ENCODE results near the gene WAC. TPM values are rescaled to one million over a fixed set of nuclear protein-coding genes. Genes with fewer than 3 reads are reported as not detected.
"Not testable (repeated sequence)": the region's sequence is repeated elsewhere in the genome, so short reads cannot be mapped to it uniquely, and the experiment has no call there.

The WAC gene
- total and polyA plus RNA-seq, 5 donors from 2014 or later: 80.5 to 205 (median 91.6) TPM

DNA sequence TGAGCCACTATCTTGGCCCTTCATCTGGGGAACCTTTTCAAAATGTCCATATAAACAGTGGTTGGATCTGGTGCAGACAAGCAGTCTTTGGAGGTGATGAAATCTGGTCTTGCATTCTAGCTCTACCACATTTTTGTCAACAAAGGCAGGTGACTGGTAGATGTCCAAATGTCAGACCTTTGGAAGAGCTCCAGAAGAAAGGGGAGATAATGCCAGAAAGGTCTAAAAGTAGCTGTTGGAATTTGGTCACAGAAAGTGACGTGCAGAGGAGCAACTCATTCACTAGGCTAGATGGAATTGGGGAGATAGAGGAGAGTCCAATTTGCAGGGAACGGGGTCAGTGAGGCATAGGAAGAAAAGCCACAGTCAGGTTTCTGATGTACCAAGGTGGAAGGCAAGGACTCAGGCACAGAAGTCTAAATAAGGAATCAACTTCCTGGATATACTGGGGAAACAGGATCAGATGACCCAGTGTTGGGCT is 36.4 kb upstream of the WAC start:
- Mint-ChIP-seq H3K27ac (no peak overlapping the region), H3K9me3 (peaks cover 0 to 5% (median 0%) of the 10 kb centered on the region in 7 donors), H3K4me1 (peaks cover 0 to 7% (median 0%) of the 10 kb centered on the region in 4 donors), H3K27me3 (peaks cover 33% of the 10 kb centered on the region), H3K36me3 (no peaks in the 10 kb centered on the region), H3K4me3 (no peak overlapping the region)
- DNase-seq (no peak), ATAC-seq (ENCODE audit: low read depth in 2 of 2) (no peak)
- H3K27me3 ChIP-seq (ENCODE audit: control insufficient read depth, insufficient read depth, low read length): peaks cover 6% of the 10 kb centered on the region
- H3K4me3 ChIP-seq (ENCODE audit: low read depth, low read length): no peak overlapping the region
- no peaks in the 10 kb centered on the region for H3K4me1 ChIP-seq (ENCODE audit: control insufficient read depth, insufficient read depth, low read length, poor library complexity, severe bottlenecking)
- H3K9me3 ChIP-seq (ENCODE audit: control insufficient read depth in 2 of 2, low read length in 2 of 2): no peaks in the 10 kb centered on the region
- no peak overlapping the region for H3K27ac ChIP-seq (ENCODE audit: insufficient read depth, low read length, poor library complexity, severe bottlenecking)
- no peaks in the 10 kb centered on the region for H3K36me3 ChIP-seq (ENCODE audit: control insufficient read depth, insufficient read depth, low read length)

GRCh38 chr10:28497313-28498126 is 35.4 kb upstream of the WAC start:
- H3K4me3 Mint-ChIP-seq: no peak overlapping the region
- H3K27me3 Mint-ChIP-seq: peaks cover 33% of the 10 kb centered on the region
- ATAC-seq (ENCODE audit: low read depth in 2 of 2): no peak
- Histone ChIP-seq H3K36me3 (ENCODE audit: control insufficient read depth, insufficient read depth, low read length) (no peaks in the 10 kb centered on the region), H3K27me3 (ENCODE audit: control insufficient read depth, insufficient read depth, low read length) (peaks cover 5% of the 10 kb centered on the region), H3K4me3 (ENCODE audit: low read depth, low read length) (no peak overlapping the region), H3K27ac (ENCODE audit: insufficient read depth, low read length, poor library complexity, severe bottlenecking) (no peak overlapping the region), H3K4me1 (ENCODE audit: control insufficient read depth, insufficient read depth, low read length, poor library complexity, severe bottlenecking) (no peaks in the 10 kb centered on the region), H3K9me3 (ENCODE audit: control insufficient read depth in 2 of 2, low read length in 2 of 2) (no peaks in the 10 kb centered on the region)
- no peak for DNase-seq
- H3K27ac Mint-ChIP-seq: no peak overlapping the region
- H3K9me3 Mint-ChIP-seq: peaks cover 0 to 5% (median 0%) of the 10 kb centered on the region in 7 donors
- peaks cover 0 to 7% (median 2%) of the 10 kb centered on the region in 4 donors for H3K4me1 Mint-ChIP-seq
- H3K36me3 Mint-ChIP-seq: no peaks in the 10 kb centered on the region

DNA sequence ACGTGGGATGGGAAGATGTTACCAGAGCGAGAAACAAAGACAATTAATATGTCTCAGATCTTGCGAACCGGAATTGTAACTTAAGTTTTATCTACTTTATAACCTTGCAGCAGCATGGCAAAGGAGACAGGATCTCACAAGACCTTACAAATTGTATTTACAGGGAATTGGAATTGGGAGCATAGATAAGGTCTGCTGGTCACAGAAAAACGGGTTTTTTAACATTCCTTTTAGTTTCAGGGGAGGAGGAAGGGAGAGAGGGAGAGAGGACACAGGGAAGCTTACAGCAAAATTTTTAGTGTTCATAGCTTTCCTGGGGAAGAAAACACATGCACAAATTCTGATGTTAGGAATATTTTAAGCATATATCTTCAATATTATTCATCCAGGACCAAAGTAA is 32.7 kb upstream of the WAC start:
- H3K27me3 Mint-ChIP-seq: peaks cover 22% of the 10 kb centered on the region
- not testable (repeated sequence) for H3K4me1 Mint-ChIP-seq; ATAC-seq (ENCODE audit: low read depth in 2 of 2); H3K4me3 ChIP-seq (ENCODE audit: low read depth, low read length); H3K27ac ChIP-seq (ENCODE audit: insufficient read depth, low read length, poor library complexity, severe bottlenecking); H3K27me3 ChIP-seq (ENCODE audit: control insufficient read depth, insufficient read depth, low read length); H3K36me3 ChIP-seq (ENCODE audit: control insufficient read depth, insufficient read depth, low read length); H3K4me3 Mint-ChIP-seq; H3K4me1 ChIP-seq (ENCODE audit: control insufficient read depth, insufficient read depth, low read length, poor library complexity, severe bottlenecking); H3K27ac Mint-ChIP-seq; H3K9me3 Mint-ChIP-seq; DNase-seq; H3K9me3 ChIP-seq (ENCODE audit: control insufficient read depth in 2 of 2, low read length in 2 of 2); H3K36me3 Mint-ChIP-seq

- Mint-ChIP-seq H3K4me1 (peaks cover 0 to 7% (median 2%) of the 10 kb centered on the region in 4 donors), H3K36me3 (no peaks in the 10 kb centered on the region), H3K27ac (no peak overlapping the region), H3K9me3 (no peaks in the 10 kb centered on the region), H3K4me3 (peak overlapping the region in 1 of 4 donors; percentile 79), H3K27me3 (peaks cover 16% of the 10 kb centered on the region)
- H3K4me3 ChIP-seq (ENCODE audit: low read depth, low read length): no peak overlapping the region
- H3K36me3 ChIP-seq (ENCODE audit: control insufficient read depth, insufficient read depth, low read length): no peaks in the 10 kb centered on the region
- ATAC-seq (ENCODE audit: low read depth in 2 of 2): no peak
- no peaks in the 10 kb centered on the region for H3K9me3 ChIP-seq (ENCODE audit: control insufficient read depth in 2 of 2, low read length in 2 of 2)
- no peaks in the 10 kb centered on the region for H3K4me1 ChIP-seq (ENCODE audit: control insufficient read depth, insufficient read depth, low read length, poor library complexity, severe bottlenecking)
- no peak overlapping the region for H3K27ac ChIP-seq (ENCODE audit: insufficient read depth, low read length, poor library complexity, severe bottlenecking)
- DNase-seq: no peak
- no peaks in the 10 kb centered on the region for H3K27me3 ChIP-seq (ENCODE audit: control insufficient read depth, insufficient read depth, low read length)
These were observed 29.8 kb upstream of the WAC start for GRCh38 chr10:28503114-28503513.

GRCh38 chr10:28505359-28505959 is 27.5 kb upstream of the WAC start:
- no peak overlapping the region for H3K27ac ChIP-seq (ENCODE audit: insufficient read depth, low read length, poor library complexity, severe bottlenecking)
- no peak overlapping the region for H3K4me3 ChIP-seq (ENCODE audit: low read depth, low read length)
- no peaks in the 10 kb centered on the region for H3K9me3 Mint-ChIP-seq
- DNase-seq (no peak), ATAC-seq (ENCODE audit: low read depth in 2 of 2) (no peak)
- no peak overlapping the region for H3K27ac Mint-ChIP-seq
- H3K4me1 ChIP-seq (ENCODE audit: control insufficient read depth, insufficient read depth, low read length, poor library complexity, severe bottlenecking): no peaks in the 10 kb centered on the region
- H3K27me3 ChIP-seq (ENCODE audit: control insufficient read depth, insufficient read depth, low read length): no peaks in the 10 kb centered on the region
- peaks cover 2% of the 10 kb centered on the region for H3K27me3 Mint-ChIP-seq
- no peaks in the 10 kb centered on the region for H3K36me3 ChIP-seq (ENCODE audit: control insufficient read depth, insufficient read depth, low read length)
- no peaks in the 10 kb centered on the region for H3K36me3 Mint-ChIP-seq
- H3K9me3 ChIP-seq (ENCODE audit: control insufficient read depth in 2 of 2, low read length in 2 of 2): no peaks in the 10 kb centered on the region
- no peak overlapping the region for H3K4me3 Mint-ChIP-seq
- H3K4me1 Mint-ChIP-seq: peaks cover 0 to 3% (median under 1%) of the 10 kb centered on the region in 4 donors

GRCh38 chr10:28508304-28508925 is 24.5 kb upstream of the WAC start:
- no peak for ATAC-seq (ENCODE audit: low read depth in 2 of 2)
- Mint-ChIP-seq H3K27ac (no peak overlapping the region), H3K36me3 (no peaks in the 10 kb centered on the region), H3K9me3 (no peaks in the 10 kb centered on the region), H3K4me1 (peaks cover 0 to 2% (median 0%) of the 10 kb centered on the region in 4 donors), H3K4me3 (no peak overlapping the region), H3K27me3 (peaks cover 9% of the 10 kb centered on the region)
- Histone ChIP-seq H3K4me1 (ENCODE audit: control insufficient read depth, insufficient read depth, low read length, poor library complexity, severe bottlenecking) (no peaks in the 10 kb centered on the region), H3K27me3 (ENCODE audit: control insufficient read depth, insufficient read depth, low read length) (no peaks in the 10 kb centered on the region), H3K9me3 (ENCODE audit: control insufficient read depth in 2 of 2, low read length in 2 of 2) (no peaks in the 10 kb centered on the region), H3K36me3 (ENCODE audit: control insufficient read depth, insufficient read depth, low read length) (no peaks in the 10 kb centered on the region), H3K4me3 (ENCODE audit: low read depth, low read length) (no peak overlapping the region), H3K27ac (ENCODE audit: insufficient read depth, low read length, poor library complexity, severe bottlenecking) (no peak overlapping the region)
- DNase-seq: no peak

DNA sequence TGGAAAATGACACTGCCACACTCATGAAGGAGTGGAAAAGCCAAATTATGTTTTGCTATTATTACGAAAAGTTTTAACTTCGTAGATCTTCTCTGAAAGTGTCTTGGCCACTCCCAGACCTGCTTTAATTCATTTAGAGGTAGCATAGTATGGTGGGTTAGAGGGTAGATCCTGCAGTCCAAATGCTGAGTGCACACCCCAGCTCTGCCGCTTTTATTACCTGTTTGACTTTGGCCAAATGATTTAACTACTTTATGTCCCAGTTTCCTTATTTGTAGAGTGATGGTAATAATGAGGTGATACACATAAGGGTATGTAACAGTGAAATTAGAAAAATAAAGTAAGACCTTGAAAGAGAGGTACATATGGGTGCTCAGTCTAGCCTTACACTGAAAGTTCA is 23.6 kb upstream of the WAC start:
- no peaks in the 10 kb centered on the region for H3K9me3 ChIP-seq (ENCODE audit: control insufficient read depth in 2 of 2, low read length in 2 of 2)
- no peak overlapping the region for H3K4me3 ChIP-seq (ENCODE audit: low read depth, low read length)
- DNase-seq (no peak), ATAC-seq (ENCODE audit: low read depth in 2 of 2) (no peak)
- no peak overlapping the region for H3K27ac ChIP-seq (ENCODE audit: insufficient read depth, low read length, poor library complexity, severe bottlenecking)
- no peaks in the 10 kb centered on the region for H3K27me3 ChIP-seq (ENCODE audit: control insufficient read depth, insufficient read depth, low read length)
- H3K27ac Mint-ChIP-seq: no peak overlapping the region
- H3K36me3 ChIP-seq (ENCODE audit: control insufficient read depth, insufficient read depth, low read length): no peaks in the 10 kb centered on the region
- peaks cover 0 to 2% (median under 1%) of the 10 kb centered on the region in 4 donors for H3K4me1 Mint-ChIP-seq
- H3K9me3 Mint-ChIP-seq: peaks cover 0 to 2% (median 0%) of the 10 kb centered on the region in 7 donors
- H3K4me1 ChIP-seq (ENCODE audit: control insufficient read depth, insufficient read depth, low read length, poor library complexity, severe bottlenecking): no peaks in the 10 kb centered on the region
- no peaks in the 10 kb centered on the region for H3K36me3 Mint-ChIP-seq
- no peak overlapping the region for H3K4me3 Mint-ChIP-seq
- peaks cover 9% of the 10 kb centered on the region for H3K27me3 Mint-ChIP-seq
